VCaP (cell line): ENCODE results near the gene KRTAP9-9.
"Not testable (repeated sequence)": the region's sequence is repeated elsewhere in the genome, so short reads cannot be mapped to it uniquely, and the experiment has no call there.

Source experiments
- H3K27ac ChIP-seq: fragments of 450-650 bp; 2 replicates; pipeline ENCODE4 v1.5.1; 2017
- CTCF ChIP-seq: fragments of 450-650 bp; conservative IDR thresholded peaks from 2 replicates; pipeline ENCODE4 v1.5.1; 2017; ENCODE audit warnings: mild to moderate bottlenecking, moderate library complexity

Gene KRTAP9-9

DNA sequence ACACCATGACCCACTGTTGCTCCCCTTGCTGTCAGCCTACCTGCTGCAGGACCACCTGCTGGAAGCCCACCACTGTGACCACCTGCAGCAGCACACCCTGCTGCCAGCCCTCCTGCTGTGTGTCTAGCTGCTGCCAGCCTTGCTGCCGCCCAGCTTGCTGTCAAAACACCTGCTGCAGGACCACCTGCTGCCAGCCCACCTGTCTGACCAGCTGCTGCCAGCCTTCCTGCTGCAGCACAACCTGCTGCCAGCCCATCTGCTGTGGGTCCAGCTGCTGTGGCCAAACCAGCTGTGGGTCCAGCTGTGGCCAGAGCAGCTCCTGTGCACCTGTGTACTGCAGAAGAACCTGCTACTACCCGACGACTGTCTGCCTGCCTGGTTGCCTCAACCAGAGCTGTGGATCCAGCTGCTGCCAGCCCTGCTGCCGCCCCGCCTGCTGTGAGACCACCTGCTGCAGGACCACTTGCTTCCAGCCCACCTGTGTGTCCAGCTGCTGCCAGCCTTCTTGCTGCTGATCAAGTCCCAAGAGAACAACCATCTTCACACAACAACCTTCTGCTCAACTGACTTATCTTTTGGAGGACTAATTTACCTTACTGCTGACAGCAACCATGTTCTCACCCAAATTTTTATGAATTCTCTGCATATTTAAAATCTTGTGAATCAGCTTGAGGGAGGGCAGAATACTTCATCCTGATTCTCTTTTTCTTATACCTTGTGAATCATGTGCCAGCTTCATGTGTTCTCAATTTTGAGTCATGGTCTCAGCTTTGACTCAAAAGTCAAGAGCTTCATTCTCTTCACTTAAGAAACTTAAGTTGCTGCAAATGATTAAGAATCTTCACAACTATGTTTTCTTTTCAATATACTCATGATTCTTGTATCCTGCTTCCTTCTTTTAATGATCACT is at the start of gene KRTAP9-9:
KRTAP9-9 (plus strand) TSS at position 4 of the 910 bp plus-strand sequence.
- not testable (repeated sequence) for H3K27ac ChIP-seq

GRCh38 chr17:41211845-41212466 is 43.2 kb upstream of the KRTAP9-9 start:
- H3K27ac ChIP-seq: no peak overlapping the region
- no peak for TF ChIP-seq CTCF

GRCh38 chr17:41212524-41213169 is 42.5 kb upstream of the KRTAP9-9 start:
- H3K27ac ChIP-seq: no peak overlapping the region
- no peak for TF ChIP-seq CTCF

GRCh38 chr17:41215681-41216080 is 39.5 kb upstream of the KRTAP9-9 start:
- H3K27ac ChIP-seq: no peak overlapping the region
- no peak for TF ChIP-seq CTCF

GRCh38 chr17:41223821-41224220 is 31.4 kb upstream of the KRTAP9-9 start:
- no peak overlapping the region for H3K27ac ChIP-seq
- no peak for TF ChIP-seq CTCF

DNA sequence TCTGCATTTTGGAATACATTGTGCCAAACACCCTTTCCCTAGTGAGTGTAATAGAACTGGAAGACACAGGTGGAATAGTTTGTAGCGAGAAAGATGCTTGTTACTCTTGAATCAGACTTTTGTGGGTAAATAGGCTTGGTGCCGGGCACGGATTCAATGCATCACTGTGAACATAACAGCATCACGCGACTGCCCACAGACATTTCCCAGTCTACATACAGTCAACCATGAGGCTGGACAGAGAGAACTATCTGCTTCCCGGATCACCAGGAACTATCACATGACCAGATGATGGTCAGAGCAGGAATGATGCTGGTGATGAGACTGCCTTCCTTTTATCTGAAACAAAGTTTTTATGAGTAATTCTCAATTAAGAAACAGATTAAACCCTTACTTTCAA is 29.1 kb upstream of the KRTAP9-9 start:
- H3K27ac ChIP-seq: no peak overlapping the region

GRCh38 chr17:41226598-41227095 is 28.5 kb upstream of the KRTAP9-9 start, which contains the start of gene KRTAP9-2:
Gene KRTAP9-2 (plus strand): TSS chr17:41226648. CDS start chr17:41226655, 7 bp downstream.
- H3K27ac ChIP-seq: not testable (repeated sequence)

More for the DNA sequence above, 29.1 kb upstream of the KRTAP9-9 start:
- no peak for TF ChIP-seq CTCF

DNA sequence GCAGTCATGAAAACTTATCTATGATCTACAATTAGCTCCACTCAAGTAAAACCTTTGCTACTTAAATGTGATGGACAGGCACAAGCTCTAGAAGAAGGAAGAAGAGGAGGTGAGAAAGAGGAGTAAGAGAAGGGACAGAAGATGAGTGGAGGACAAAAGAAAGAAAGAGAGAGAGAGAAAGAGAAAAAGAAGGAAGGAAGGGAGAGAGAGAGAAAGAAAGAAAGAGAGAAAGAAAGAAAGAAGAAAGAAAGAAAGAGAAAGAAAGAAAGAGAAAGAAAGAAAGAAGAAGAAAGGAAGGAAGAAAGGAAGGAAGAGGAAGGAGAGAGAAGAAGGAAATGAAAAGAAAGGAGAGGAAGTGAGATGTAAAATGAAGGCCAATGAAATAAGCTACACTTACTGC is 25.1 kb upstream of the KRTAP9-9 start:
- H3K27ac ChIP-seq: no peak overlapping the region
- no peak for TF ChIP-seq CTCF
